H1 (cell line): ENCODE results near the gene LEPR. TPM values are rescaled to one million over a fixed set of nuclear protein-coding genes. Genes with fewer than 3 reads are reported as not detected.

Source experiments
- ATF3 ChIP-seq: IDR thresholded peaks from 2 replicates; pipeline ENCODE4 v1.6.1; 2011; ENCODE audit warnings: low read depth, mild to moderate bottlenecking, low read length; ENCODE audit not compliant: insufficient read depth
- BACH1 ChIP-seq: IDR thresholded peaks from 2 replicates; pipeline ENCODE4 v1.6.1; 2012; ENCODE audit warnings: low read length, improper control_type of control experiment
- CBX5 ChIP-seq: fragments of 300-800, 300-1000 bp; sonication (generic); IDR thresholded peaks from 2 replicates; pipeline ENCODE4 v1.7.1; 2016; ENCODE audit warnings: antibody characterized with exemption, low read length, low read depth
- CHD2 ChIP-seq: IDR thresholded peaks from 2 replicates; pipeline ENCODE4 v1.6.1; 2012; ENCODE audit warnings: low read length, improper control_type of control experiment
- CREB1 ChIP-seq: IDR thresholded peaks from 2 replicates; pipeline ENCODE4 v1.6.1; 2012; ENCODE audit warnings: inconsistent platforms
- CTCF ChIP-seq, 3 experiments: IDR thresholded peaks; 1 replicate in 2 of 3; 2 replicates in 1 of 3; pipeline versions ENCODE4 v1.5.1 to v1.6.1; 2011; ENCODE audit warnings: low read length in 3 of 3, mild to moderate bottlenecking in 3 of 3, inconsistent platforms in 2 of 3, low read depth in 1 of 3, moderate library complexity in 1 of 3; ENCODE audit not compliant: insufficient read depth in 1 of 3; ENCODE audit errors: control extremely low read depth in 1 of 3
- E2F6 ChIP-seq: IDR thresholded peaks from 2 replicates; pipeline ENCODE4 v1.6.1; 2012; ENCODE audit warnings: inconsistent platforms
- GABPA ChIP-seq: IDR thresholded peaks from 2 replicates; pipeline ENCODE4 v1.6.1; 2011; ENCODE audit warnings: mild to moderate bottlenecking, low read length, moderate library complexity, borderline replicate concordance; ENCODE audit not compliant: insufficient read depth
- GTF2F1 ChIP-seq: IDR thresholded peaks from 2 replicates; pipeline ENCODE4 v1.6.1; 2012; ENCODE audit warnings: low read depth, low read length, improper control_type of control experiment, borderline replicate concordance
- JUND ChIP-seq: IDR thresholded peaks from 2 replicates; pipeline ENCODE4 v1.6.1; 2011; ENCODE audit warnings: mild to moderate bottlenecking, improper control_type of control experiment, low read length
- NANOG ChIP-seq: IDR thresholded peaks from 2 replicates; pipeline ENCODE4 v1.6.1; 2011; ENCODE audit warnings: low read length, low read depth, mild to moderate bottlenecking, inconsistent platforms; ENCODE audit not compliant: insufficient read depth, poor library complexity, severe bottlenecking
- PHF8 ChIP-seq: fragments of 200-600 bp; sonication (generic); conservative IDR thresholded peaks from 2 replicates; pipeline ENCODE4 v1.7.1; 2012; ENCODE audit warnings: low read depth, mild to moderate bottlenecking, inconsistent platforms, low read length, moderate library complexity
- POLR2A ChIP-seq, 2 experiments: IDR thresholded peaks; 1 replicate in 1 of 2; 2 replicates in 1 of 2; pipeline ENCODE4 v1.6.1; 2011; ENCODE audit warnings: low read depth in 2 of 2, low read length in 2 of 2, mild to moderate bottlenecking in 2 of 2; ENCODE audit errors: control extremely low read depth in 1 of 2
- RNF2 ChIP-seq: fragments of 200-900, 300-1000 bp; sonication (generic); IDR thresholded peaks from 2 replicates; pipeline ENCODE4 v1.7.1; 2016; ENCODE audit warnings: borderline replicate concordance, low read depth, mild to moderate bottlenecking, antibody characterized with exemption, low read length; ENCODE audit not compliant: poor library complexity, severe bottlenecking; ENCODE audit errors: missing control alignments
- SIRT6 ChIP-seq: IDR thresholded peaks from one replicate; pipeline ENCODE4 v1.7.1; 2012; ENCODE audit warnings: low read length, inconsistent platforms
- SIX5 ChIP-seq: IDR thresholded peaks from 2 replicates; pipeline ENCODE4 v1.6.1; 2011; ENCODE audit warnings: mild to moderate bottlenecking, low read depth, low read length
- SRF ChIP-seq: IDR thresholded peaks from 2 replicates; pipeline ENCODE4 v1.6.1; 2011; ENCODE audit warnings: mild to moderate bottlenecking, low read depth, low read length, moderate library complexity
- TAF7 ChIP-seq: optimal IDR thresholded peaks from 2 replicates; pipeline ENCODE3; 2011; ENCODE audit warnings: low read depth, mild to moderate bottlenecking, inconsistent platforms, low read length, moderate library complexity, borderline replicate concordance
- TBP ChIP-seq: IDR thresholded peaks from 2 replicates; pipeline ENCODE4 v1.6.1; 2011; ENCODE audit warnings: low read depth, low read length, improper control_type of control experiment
- TCF12 ChIP-seq: IDR thresholded peaks from 2 replicates; pipeline ENCODE4 v1.6.1; 2011; ENCODE audit warnings: low read depth, mild to moderate bottlenecking, low read length
- TEAD4 ChIP-seq: IDR thresholded peaks from 2 replicates; pipeline ENCODE4 v1.6.1; 2012; ENCODE audit warnings: low read depth, low read length, inconsistent platforms, mixed read lengths
- polyA plus RNA-seq, 7 experiments: library from polyadenylated mRNA; depleted of rRNA in 3 of 7; stranded (reverse) in 5 of 7; unstranded in 2 of 7; fragments of >200 nt in 5 of 7; fragments of 200-250 nt in 2 of 7; gene quantifications; 1 replicate in 5 of 7; 2 replicates in 1 of 7; 4 replicates in 1 of 7; pipeline versions ENCODE4 v1.2.1 to v1.2.3, GENCODE V29; 2011 to 2013; ENCODE audit warnings: missing spikeins in 2 of 7, mixed read lengths in 2 of 7
- total RNA-seq: library from RNA; stranded (reverse); fragmentation: NEBNext Ultra II Directional; extraction: Animal tissue kit (Norgen Biotek cat#: 25700); gene quantifications from 2 replicates; pipeline ENCODE4 v1.2.1, GENCODE V29; 2021

The LEPR gene
- total and polyA plus RNA-seq, 2 of the 8 experiments (the other 6 are each of a cell fraction or from before 2014, with no cell fraction given) = 1.3 to 3.9 TPM

GRCh38 chr1:65420590-65421350 is at the start of gene LEPR, which contains the start of gene LEPROT (continued):
- no peak for TF ChIP-seq CBX5
- no peak for TF ChIP-seq CHD2
- TF ChIP-seq SIX5 = no peak
- no peak for TF ChIP-seq SRF
- TF ChIP-seq CTCF (IDR thresholded peaks at IDR 0.05; ENCODE audit: control extremely low read depth in 1 of 3, insufficient read depth in 1 of 3, low read depth in 1 of 3, low read length in 3 of 3) = no peak
- TF ChIP-seq RNF2 = no peak
- no peak for TF ChIP-seq SIRT6
- TF ChIP-seq TAF7 = no peak
- peak; percentile 90 for TF ChIP-seq PHF8
- TF ChIP-seq E2F6 = 0 out of 2 replicates have a peak, but pooled peaks have one; percentile 28
- no peak for TF ChIP-seq GABPA
- TF ChIP-seq POLR2A (IDR thresholded peaks at IDR 0.05; ENCODE audit: control extremely low read depth in 1 of 2, low read depth in 2 of 2, low read length in 2 of 2) = peak in 1 of 2 experiments; percentile 83; a peak in 2 of 3 replicates
- TF ChIP-seq TEAD4 = no peak
- TF ChIP-seq JUND = no peak
- peak; percentile 66; the same call in 1 of the 2 replicates for TF ChIP-seq TBP
- no peak for TF ChIP-seq ATF3
- no peak for TF ChIP-seq BACH1
- TF ChIP-seq GTF2F1 = no peak
- TF ChIP-seq CREB1 = peak; percentile 28; the same call in 1 of the 2 replicates
- no peak for TF ChIP-seq NANOG
- no peak for TF ChIP-seq TCF12
